Mucosa of stomach (tissue), 1 donor: Measurements from ENCODE around the gene MACF1.
"Not testable (repeated sequence)": the region's sequence is repeated elsewhere in the genome, so short reads cannot be mapped to it uniquely, and the experiment has no call there.

ENCODE experiments used
- H3K27me3 ChIP-seq: one replicate; pipeline ENCODE4 v1.7.0; 2013; ENCODE audit warnings: mild to moderate bottlenecking, low read length; ENCODE audit not compliant: control insufficient read depth, insufficient read depth
- H3K36me3 ChIP-seq: one replicate; pipeline ENCODE4 v1.7.0; 2013; ENCODE audit warnings: low read length; ENCODE audit not compliant: control insufficient read depth, insufficient read depth
- H3K4me1 ChIP-seq: one replicate; pipeline ENCODE4 v1.7.0; 2013; ENCODE audit warnings: mild to moderate bottlenecking, low read length; ENCODE audit not compliant: control insufficient read depth, insufficient read depth
- H3K4me3 ChIP-seq: one replicate; pipeline ENCODE4 v1.7.0; 2013; ENCODE audit warnings: low read length
- H3K9ac ChIP-seq: one replicate; pipeline ENCODE4 v1.7.0; 2013; ENCODE audit warnings: mild to moderate bottlenecking, low read length, moderate library complexity
- H3K9me3 ChIP-seq: one replicate; pipeline ENCODE4 v1.7.0; 2013; ENCODE audit warnings: mild to moderate bottlenecking, low read length, moderate library complexity; ENCODE audit not compliant: control insufficient read depth
- donor health status: Pancreatic carcinoma.

MACF1 gene

DNA sequence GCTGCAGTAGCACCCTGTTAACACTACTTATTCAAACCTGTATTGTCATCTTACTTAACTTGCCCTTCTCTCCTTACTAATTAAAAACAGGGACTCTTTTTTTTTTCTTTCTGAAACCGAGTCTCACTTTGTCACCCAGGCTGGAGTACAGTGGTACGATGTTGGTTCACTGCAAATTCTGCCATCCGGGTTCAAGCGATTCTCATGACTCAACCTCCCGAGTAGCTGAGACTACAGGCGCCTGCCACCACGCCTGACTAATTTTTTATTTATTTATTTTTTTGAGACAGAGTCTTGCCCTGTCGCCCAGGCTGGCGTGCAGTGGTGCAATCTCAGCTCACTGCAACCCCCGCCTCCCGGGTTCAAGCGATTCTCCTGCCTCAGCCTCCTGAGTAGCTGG lies 3.9 kb downstream of the MACF1 start:
- H3K4me3 ChIP-seq, H3K27me3 ChIP-seq, H3K36me3 ChIP-seq, H3K9ac ChIP-seq, H3K9me3 ChIP-seq: not testable (repeated sequence)
- H3K4me1 ChIP-seq, result peaks cover 20% of the 10 kb centered on the region

DNA sequence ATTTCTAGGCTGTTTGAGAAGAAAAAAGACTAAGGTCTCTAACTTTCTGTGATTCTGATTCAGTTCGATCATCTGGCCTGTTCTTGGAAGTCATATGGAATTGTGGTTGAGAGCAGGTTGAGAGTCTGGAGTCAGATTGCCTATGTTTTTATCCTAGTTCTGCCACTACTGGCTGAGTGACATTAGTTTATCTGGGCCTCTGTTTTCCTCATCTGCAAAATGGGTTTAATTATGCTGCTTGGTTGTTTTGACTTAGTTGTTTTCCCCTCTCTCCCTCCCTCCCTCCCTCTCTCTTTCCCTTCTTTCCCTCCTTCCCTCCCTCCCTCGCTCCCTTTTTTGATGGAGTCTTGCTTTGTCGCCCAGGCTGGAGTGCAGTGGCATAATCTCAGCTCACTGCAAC lies 6.2 kb downstream of the MACF1 start:
- H3K4me3 ChIP-seq, result no peak overlapping the region
- peaks cover 30% of the 10 kb centered on the region for H3K4me1 ChIP-seq
- no peaks in the 10 kb centered on the region for H3K36me3 ChIP-seq
- H3K9ac ChIP-seq, result no peak overlapping the region
- no peaks in the 10 kb centered on the region for H3K9me3 ChIP-seq
- H3K27me3 ChIP-seq, result no peaks in the 10 kb centered on the region

DNA sequence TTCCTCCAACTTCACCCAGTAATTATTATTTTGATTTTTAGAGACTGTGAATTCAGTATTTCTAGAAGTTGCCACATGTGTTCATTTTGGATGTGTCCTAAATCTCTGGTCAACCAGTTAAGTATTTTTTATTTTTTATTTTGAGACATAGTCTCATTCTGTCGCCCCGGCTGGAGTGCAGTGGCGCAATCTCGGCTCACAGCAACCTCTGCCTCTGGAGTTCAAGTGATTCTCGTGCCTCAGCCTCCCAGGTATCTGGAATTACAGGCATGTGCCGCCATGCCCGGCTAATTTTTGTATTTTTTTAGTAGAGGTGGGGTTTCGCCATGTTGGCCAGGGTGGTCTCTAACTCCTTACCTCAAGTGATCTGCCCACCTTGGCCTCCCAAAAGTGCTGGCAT lies 8.0 kb downstream of the MACF1 start:
- no peak overlapping the region for H3K4me3 ChIP-seq
- H3K9ac ChIP-seq, result no peak overlapping the region
- no peaks in the 10 kb centered on the region for H3K9me3 ChIP-seq
- no peaks in the 10 kb centered on the region for H3K27me3 ChIP-seq
- peaks cover 32% of the 10 kb centered on the region for H3K4me1 ChIP-seq
- no peaks in the 10 kb centered on the region for H3K36me3 ChIP-seq

DNA sequence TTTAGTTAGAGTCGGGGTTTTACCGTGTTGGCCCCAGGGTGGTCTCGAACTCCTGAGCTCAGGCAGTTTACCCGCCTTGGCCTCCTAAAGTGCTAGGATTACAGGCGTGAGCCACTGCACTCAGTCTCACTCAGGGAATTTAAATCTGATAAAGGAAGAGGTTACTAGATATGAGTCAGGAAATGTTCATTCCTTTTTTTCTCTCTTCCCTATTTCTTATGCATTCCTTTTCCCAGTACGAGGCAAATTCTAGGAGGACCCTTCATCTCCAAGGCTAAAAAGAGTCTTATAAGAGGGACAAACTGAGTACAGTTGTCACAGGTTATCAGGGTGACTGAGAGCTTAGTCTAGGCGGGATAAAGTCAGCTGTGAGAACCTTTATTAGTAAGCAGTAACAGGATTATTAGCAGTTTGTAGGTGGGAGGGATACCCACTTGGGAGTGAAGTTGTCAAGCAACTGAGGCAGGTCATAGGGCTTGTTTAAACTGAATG lies 9.1 kb downstream of the MACF1 start:
- Histone ChIP-seq H3K4me3 (no peak overlapping the region), H3K27me3 (no peaks in the 10 kb centered on the region), H3K9ac (no peak overlapping the region), H3K9me3 (no peaks in the 10 kb centered on the region), H3K36me3 (no peaks in the 10 kb centered on the region), H3K4me1 (peaks cover 32% of the 10 kb centered on the region)

DNA sequence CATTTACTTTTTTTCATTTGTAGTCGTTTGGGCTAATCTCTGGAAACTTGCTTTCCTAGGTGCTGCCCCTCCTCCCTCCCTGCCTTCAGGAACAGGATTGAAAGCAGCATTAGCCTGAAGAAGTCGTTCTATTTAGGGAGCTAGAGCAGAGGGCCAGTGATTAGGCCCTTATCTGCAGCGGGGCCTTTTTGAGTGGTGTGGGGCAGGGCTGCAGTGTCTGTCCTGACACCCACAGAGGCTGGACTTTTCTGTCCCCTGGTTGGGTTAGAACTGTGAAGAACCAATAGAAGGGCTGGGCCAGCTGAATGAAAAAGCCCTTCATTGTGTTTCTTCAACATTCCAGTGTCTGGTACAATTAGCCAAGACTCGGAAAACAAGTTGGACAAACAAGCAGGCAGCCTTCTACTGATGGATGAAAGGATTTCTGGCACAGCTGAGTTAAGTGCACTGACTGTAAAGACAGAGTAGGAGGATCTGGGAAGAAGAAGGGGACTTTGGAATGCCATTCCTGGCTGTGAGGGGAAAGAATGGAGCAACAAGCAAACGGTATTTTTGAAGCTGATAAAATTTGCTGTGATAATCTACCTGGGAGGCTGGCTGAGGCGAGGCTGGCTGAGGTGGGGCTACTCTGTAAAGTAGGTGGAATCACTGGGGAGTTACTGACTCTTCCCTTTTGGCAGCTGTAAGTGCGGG lies 9.7 kb downstream of the MACF1 start:
- no peak overlapping the region for H3K9ac ChIP-seq
- H3K4me3 ChIP-seq, result no peak overlapping the region
- no peaks in the 10 kb centered on the region for H3K27me3 ChIP-seq
- no peaks in the 10 kb centered on the region for H3K9me3 ChIP-seq
- H3K36me3 ChIP-seq, result no peaks in the 10 kb centered on the region
- H3K4me1 ChIP-seq, result peaks cover 32% of the 10 kb centered on the region

DNA sequence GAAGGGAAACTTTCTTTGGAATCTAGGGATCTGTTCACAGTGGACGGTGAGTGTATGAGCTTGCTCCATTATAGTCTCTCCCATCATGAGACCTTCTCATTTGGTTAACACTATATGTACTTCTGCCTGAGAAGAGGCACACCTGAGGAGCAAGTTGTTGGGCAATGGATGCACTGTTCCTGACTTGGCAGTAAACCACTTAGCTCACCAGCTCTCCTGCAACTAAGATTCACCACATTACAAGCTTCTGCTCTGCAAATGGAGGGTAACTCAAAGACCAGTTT lies 10.2 kb downstream of the MACF1 start:
- Histone ChIP-seq H3K4me3 (no peak overlapping the region), H3K9me3 (no peaks in the 10 kb centered on the region), H3K4me1 (peaks cover 32% of the 10 kb centered on the region), H3K9ac (no peak overlapping the region), H3K36me3 (no peaks in the 10 kb centered on the region), H3K27me3 (no peaks in the 10 kb centered on the region)

DNA sequence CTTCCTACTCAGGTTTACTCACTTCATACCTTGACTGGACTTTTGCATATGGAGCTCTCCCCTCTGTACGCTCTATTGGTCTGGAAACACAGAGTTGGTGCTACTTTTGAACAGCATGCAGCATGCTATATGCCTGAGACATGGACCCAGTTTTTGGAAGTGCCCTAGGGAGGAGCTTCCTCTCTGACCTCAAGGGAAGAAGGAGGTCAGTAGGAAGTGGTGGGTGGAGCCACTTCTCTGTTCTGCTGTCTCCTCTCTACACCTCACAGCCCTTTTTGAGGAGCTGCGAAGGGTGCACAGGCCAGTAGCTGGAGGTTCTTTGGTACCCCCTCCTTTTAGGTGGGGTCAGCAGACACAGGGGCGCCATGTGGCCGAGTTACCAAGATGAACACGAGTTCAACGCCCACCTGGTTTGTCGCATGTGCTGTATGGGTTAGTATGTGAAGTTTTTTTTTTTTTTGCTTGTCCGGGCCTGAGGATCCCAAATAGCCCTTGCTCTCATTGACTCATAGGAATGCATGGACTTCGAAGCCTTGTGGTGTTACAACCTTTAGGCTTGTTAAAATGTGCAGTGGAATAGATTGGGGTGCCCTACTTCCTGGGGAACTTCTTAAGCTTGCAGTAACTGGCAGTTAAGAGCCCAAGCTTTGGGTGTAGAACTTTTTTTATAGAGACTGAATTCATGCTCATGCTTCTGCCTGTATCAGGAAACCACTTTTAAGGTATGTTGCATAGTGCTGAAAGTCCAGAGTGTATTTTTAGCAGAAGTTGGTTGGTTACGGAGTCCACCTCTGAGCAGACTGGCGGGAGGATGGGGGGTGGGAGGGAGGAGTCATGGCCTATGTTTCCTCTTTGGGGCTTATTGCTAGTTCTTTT lies 10.7 kb downstream of the MACF1 start:
- H3K4me1 ChIP-seq, result peaks cover 32% of the 10 kb centered on the region

DNA sequence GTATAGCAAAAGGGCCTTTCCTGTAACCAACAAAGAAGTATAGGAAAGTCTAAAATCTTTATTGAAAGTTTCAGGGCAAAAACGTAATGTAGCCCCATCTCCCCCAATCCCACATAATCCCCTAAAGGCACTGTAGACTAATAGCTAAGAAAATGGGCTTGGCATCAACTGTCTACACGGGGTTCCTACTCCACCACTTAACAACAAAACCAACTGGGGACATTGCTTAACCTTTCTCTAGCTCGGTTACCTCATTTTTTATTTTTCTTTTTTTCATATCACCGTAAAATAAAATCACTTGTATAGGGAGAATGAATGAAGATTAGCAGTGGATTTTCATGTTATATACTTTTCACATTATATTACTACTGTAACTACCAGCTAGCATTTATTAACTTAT lies 12.3 kb downstream of the MACF1 start:
- H3K27me3 ChIP-seq, result no peaks in the 10 kb centered on the region
- H3K9me3 ChIP-seq, result no peaks in the 10 kb centered on the region
- no peak overlapping the region for H3K9ac ChIP-seq
- H3K4me1 ChIP-seq, result peaks cover 32% of the 10 kb centered on the region
- no peaks in the 10 kb centered on the region for H3K36me3 ChIP-seq
- no peak overlapping the region for H3K4me3 ChIP-seq

More for the DNA sequence above, 10.7 kb downstream of the MACF1 start:
- no peaks in the 10 kb centered on the region for H3K27me3 ChIP-seq
- no peak overlapping the region for H3K4me3 ChIP-seq
- no peaks in the 10 kb centered on the region for H3K36me3 ChIP-seq
- H3K9ac ChIP-seq, result no peak overlapping the region
- no peaks in the 10 kb centered on the region for H3K9me3 ChIP-seq

DNA sequence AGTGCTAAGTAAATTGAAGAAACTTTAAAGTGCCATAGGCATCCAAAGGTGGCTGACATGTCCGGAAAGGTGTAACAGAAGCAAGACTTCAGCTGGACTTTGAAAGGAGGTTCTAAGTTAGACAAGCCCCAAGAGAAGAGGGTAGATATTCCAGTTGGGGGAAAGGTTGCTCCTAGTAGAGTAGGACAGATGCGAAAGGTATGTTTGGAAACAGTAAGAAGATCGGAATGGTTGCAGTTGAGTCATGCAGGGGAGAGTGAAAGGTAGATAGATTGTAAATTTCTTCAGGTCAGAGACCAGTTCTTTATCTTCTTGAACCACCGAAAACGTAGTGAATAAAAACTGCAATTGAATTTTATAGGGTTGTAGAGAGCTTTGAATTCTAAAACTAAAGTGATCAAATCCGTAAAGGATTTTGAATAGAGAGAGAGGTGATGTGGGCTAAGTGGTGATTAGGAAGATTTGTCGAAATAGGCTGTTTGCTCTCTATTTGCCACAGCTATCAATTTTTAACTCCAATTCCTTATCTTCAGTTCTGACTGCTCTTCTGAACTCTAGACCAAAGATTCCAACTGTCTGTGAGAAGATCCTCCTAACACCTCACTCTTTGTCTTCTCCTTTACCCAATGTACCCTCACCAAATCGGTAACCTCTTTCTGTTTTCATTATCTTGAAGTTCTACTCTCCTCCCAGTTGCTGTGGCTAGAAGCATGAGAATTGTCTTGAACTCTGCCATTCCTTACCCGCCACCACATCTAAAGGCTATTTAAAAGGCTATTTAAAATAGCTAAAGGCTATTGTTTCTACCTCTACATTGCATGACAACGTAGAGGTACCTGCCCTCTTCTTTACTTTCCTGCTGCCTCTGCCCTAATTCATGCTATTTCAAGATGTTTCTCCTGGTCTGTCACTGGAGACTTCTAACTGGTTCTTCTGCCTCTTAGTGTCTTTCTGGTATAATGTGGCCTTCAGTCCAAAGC lies 16.7 kb downstream of the MACF1 start:
- H3K27me3 ChIP-seq, result no peaks in the 10 kb centered on the region
- no peaks in the 10 kb centered on the region for H3K9me3 ChIP-seq
- H3K4me3 ChIP-seq, result no peak overlapping the region
- H3K36me3 ChIP-seq, result no peaks in the 10 kb centered on the region
- no peak overlapping the region for H3K9ac ChIP-seq
- no peaks in the 10 kb centered on the region for H3K4me1 ChIP-seq

DNA sequence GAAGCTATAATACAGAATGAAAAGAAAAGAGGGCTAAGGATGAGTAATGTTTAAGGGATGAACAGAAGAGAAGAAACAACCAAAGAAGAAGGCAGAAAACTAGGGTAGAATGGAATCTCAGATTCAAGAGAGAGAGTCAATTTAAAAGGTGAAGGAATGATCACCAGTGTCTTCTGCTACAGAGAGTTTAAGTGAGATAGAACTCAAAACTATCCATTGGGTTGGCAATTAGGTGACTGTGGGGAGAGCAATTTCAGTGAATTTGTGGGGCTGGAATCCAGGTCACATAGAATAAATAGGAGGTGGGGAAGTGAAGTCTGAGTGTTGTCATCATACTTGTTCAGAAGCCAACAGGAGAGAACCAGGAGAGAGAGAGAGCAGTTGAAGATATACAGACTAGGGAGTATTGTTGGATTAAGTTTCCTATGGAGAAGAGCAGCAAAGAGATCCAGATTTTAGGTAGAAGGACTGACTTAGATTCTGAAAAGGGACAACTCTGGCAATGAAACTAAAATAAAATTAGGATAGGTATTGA lies 19.9 kb downstream of the MACF1 start:
- no peaks in the 10 kb centered on the region for H3K4me1 ChIP-seq
- H3K9me3 ChIP-seq, result no peaks in the 10 kb centered on the region
- H3K36me3 ChIP-seq, result no peaks in the 10 kb centered on the region
- H3K27me3 ChIP-seq, result no peaks in the 10 kb centered on the region
- no peak overlapping the region for H3K4me3 ChIP-seq
- H3K9ac ChIP-seq, result no peak overlapping the region

DNA sequence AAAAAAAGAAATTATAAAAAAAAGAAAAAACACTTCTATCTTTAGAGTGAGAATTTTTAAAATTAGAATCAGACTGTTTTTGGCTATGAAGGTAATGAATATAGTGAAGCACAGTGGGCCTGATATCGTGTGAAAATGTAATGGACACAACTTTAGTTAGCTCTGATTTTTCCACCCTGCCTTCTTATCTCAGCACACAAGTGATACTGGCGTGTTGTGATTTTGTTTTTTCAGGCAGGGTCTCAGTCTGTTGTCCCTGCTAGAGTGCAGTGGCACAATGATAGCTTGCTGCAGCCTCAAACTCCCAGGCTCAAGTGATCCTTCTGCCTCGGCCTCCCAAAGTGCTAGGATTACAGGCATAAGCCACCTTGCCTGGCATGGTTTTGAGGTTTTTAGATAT lies 22.3 kb downstream of the MACF1 start:
- H3K36me3 ChIP-seq, result no peaks in the 10 kb centered on the region
- no peak overlapping the region for H3K4me3 ChIP-seq
- no peaks in the 10 kb centered on the region for H3K27me3 ChIP-seq
- no peak overlapping the region for H3K9ac ChIP-seq
- no peaks in the 10 kb centered on the region for H3K4me1 ChIP-seq
- H3K9me3 ChIP-seq, result no peaks in the 10 kb centered on the region
